HG03521 (cell line): Measurements from ENCODE around the gene IDH1.
A peak's percentile ranks its signal among the peaks of the same experiment; 100 is the strongest.
"Not testable (repeated sequence)": the region's sequence is repeated elsewhere in the genome, so short reads cannot be mapped to it uniquely, and the experiment has no call there.

ENCODE experiments used
- ATAC-seq: cut with Tn5 transposase; IDR thresholded peaks from one replicate; pipeline ENCODE4 v1.9.1; 2021; ENCODE audit warnings: mild to moderate bottlenecking, moderate library complexity; ENCODE audit not compliant: unreplicated experiment

Gene IDH1

GRCh38 chr2:208254871-208255556 is at the start of gene IDH1:
Gene IDH1 (minus strand): TSS chr2:208255071. CDS start chr2:208251551, 3,520 bp downstream.
- ATAC-seq, result peak; percentile 66

GRCh38 chr2:208304157-208304556 is 49.3 kb upstream of the IDH1 start:
- ATAC-seq, result no peak

GRCh38 chr2:208300847-208301618 is 46.2 kb upstream of the IDH1 start:
- no peak for ATAC-seq

- no peak for ATAC-seq
Measured at GRCh38 chr2:208297961-208298360, 43.1 kb upstream of the IDH1 start.

- ATAC-seq, result no peak
Measured at GRCh38 chr2:208296610-208297009, 41.7 kb upstream of the IDH1 start.

- no peak for ATAC-seq
Measured at GRCh38 chr2:208295834-208296233, 41.0 kb upstream of the IDH1 start.

GRCh38 chr2:208294482-208295024 is 39.7 kb upstream of the IDH1 start:
- ATAC-seq, result no peak

GRCh38 chr2:208285853-208286252 is 31.0 kb upstream of the IDH1 start:
- no peak for ATAC-seq

- no peak for ATAC-seq
Measured at GRCh38 chr2:208280933-208281332, 26.1 kb upstream of the IDH1 start.

- no peak for ATAC-seq
Measured at GRCh38 chr2:208280234-208280633, 25.4 kb upstream of the IDH1 start.

- no peak for ATAC-seq
Measured at GRCh38 chr2:208279236-208279635, 24.4 kb upstream of the IDH1 start.

- ATAC-seq, result no peak
Measured at GRCh38 chr2:208278549-208278948, 23.7 kb upstream of the IDH1 start.

GRCh38 chr2:208274748-208275147 is 19.9 kb upstream of the IDH1 start:
- ATAC-seq, result no peak

- ATAC-seq, result no peak
Measured at GRCh38 chr2:208269091-208269490, 14.2 kb upstream of the IDH1 start.

- ATAC-seq, result no peak
Measured at GRCh38 chr2:208268156-208268952, 13.5 kb upstream of the IDH1 start.

GRCh38 chr2:208267526-208267925 is 12.7 kb upstream of the IDH1 start:
- not testable (repeated sequence) for ATAC-seq

GRCh38 chr2:208266936-208267335 is 12.1 kb upstream of the IDH1 start:
- ATAC-seq, result no peak

- ATAC-seq, result no peak
Measured at GRCh38 chr2:208266553-208266893, 11.7 kb upstream of the IDH1 start.

GRCh38 chr2:208265801-208266552 is 11.1 kb upstream of the IDH1 start, which contains the start of gene PIKFYVE:
Gene PIKFYVE (plus strand): TSS chr2:208266255. CDS start chr2:208271520, 5,265 bp downstream.
- ATAC-seq, result peak; percentile 79

GRCh38 chr2:208265371-208265800 is 10.5 kb upstream of the IDH1 start:
- ATAC-seq, result peak; percentile 34
